Measurements from ENCODE around the gene VPS16. TPM values are rescaled to one million over a fixed set of nuclear protein-coding genes. Genes with fewer than 3 reads are reported as not detected.

VPS16 gene
- total RNA-seq (2022; extraction: Qiagen RNA extraction; ENCODE audit: low read depth), result 25.5 to 35.6 TPM (median 35.2 TPM) in 5 replicates

GRCh38 chr20:2840138-2840966 is at the start of gene VPS16, which contains the start of gene PCED1A:
VPS16 (plus strand) TSS chr20:2840745; CDS start chr20:2840775, 30 bp downstream.
PCED1A (minus strand) TSS chr20:2840655; CDS start chr20:2839912, 743 bp downstream.

GRCh38 chr20:2800521-2801285 is 39.8 kb upstream of the VPS16 start, which contains the start of gene CPXM1:
CPXM1 (minus strand) TSS chr20:2800627; CDS start chr20:2800572, 55 bp downstream.

GRCh38 chr20:2814587-2815051 is 25.9 kb upstream of the VPS16 start, which contains the start of gene C20orf141:
C20orf141 (plus strand) TSS chr20:2814987; CDS start chr20:2815185, 198 bp downstream.

GRCh38 chr20:2816030-2816582 is 24.4 kb upstream of the VPS16 start, which contains the start of gene TMEM239:
TMEM239 (plus strand) TSS chr20:2816364; CDS start chr20:2816555, 191 bp downstream.

GRCh38 chr20:2873010-2873746 is 32.6 kb downstream of the VPS16 start, which contains the start of gene PTPRA:
PTPRA (plus strand) TSS chr20:2873481; CDS start chr20:2964278, 90,797 bp downstream.

Other genes with a start within 250 kb of the VPS16 start
- 599 to 673 TPM (median 643 TPM) in 5 replicates for gene NOP56, start 188.1 kb upstream of the VPS16 start, total RNA-seq (2022; extraction: Qiagen RNA extraction; ENCODE audit: low read depth)
- gene IDH3B, start 176.5 kb upstream of the VPS16 start, total RNA-seq (2022; extraction: Qiagen RNA extraction; ENCODE audit: low read depth), result 121 to 136 TPM (median 134 TPM) in 5 replicates
- 1.8 to 3.5 TPM (median 2.6 TPM) in 5 replicates for gene EBF4, start 148.0 kb upstream of the VPS16 start, total RNA-seq (2022; extraction: Qiagen RNA extraction; ENCODE audit: low read depth)
- gene CPXM1, start 40.1 kb upstream of the VPS16 start, total RNA-seq (2022; extraction: Qiagen RNA extraction; ENCODE audit: low read depth), result not detected in 5 replicates
- gene C20orf141, start 25.8 kb upstream of the VPS16 start, total RNA-seq (2022; extraction: Qiagen RNA extraction; ENCODE audit: low read depth), result 0.23 to 0.62 TPM (median 0.49 TPM) in 4 of 5 replicates, not detected in the other
- not detected in 5 replicates for gene TMEM239, start 24.4 kb upstream of the VPS16 start, total RNA-seq (2022; extraction: Qiagen RNA extraction; ENCODE audit: low read depth)
- gene PCED1A, start 90 bp upstream of the VPS16 start, total RNA-seq (2022; extraction: Qiagen RNA extraction; ENCODE audit: low read depth), result 20.9 to 30.2 TPM (median 28.9 TPM) in 5 replicates
- gene PTPRA, start 32.7 kb downstream of the VPS16 start, total RNA-seq (2022; extraction: Qiagen RNA extraction; ENCODE audit: low read depth), result 31.2 to 39.3 TPM (median 38.3 TPM) in 5 replicates
- gene GNRH2, start 202.9 kb downstream of the VPS16 start, total RNA-seq (2022; extraction: Qiagen RNA extraction; ENCODE audit: low read depth), result 0.25 to 0.26 TPM in 2 of 5 replicates, not detected in the others
- 103 to 162 TPM (median 144 TPM) in 5 replicates for gene MRPS26, start 205.3 kb downstream of the VPS16 start, total RNA-seq (2022; extraction: Qiagen RNA extraction; ENCODE audit: low read depth)
- gene OXT, start 230.9 kb downstream of the VPS16 start, total RNA-seq (2022; extraction: Qiagen RNA extraction; ENCODE audit: low read depth), result not detected in 5 replicates
- gene AVP, start 244.0 kb downstream of the VPS16 start, total RNA-seq (2022; extraction: Qiagen RNA extraction; ENCODE audit: low read depth), result not detected in 5 replicates

Data from A549 treated with DMSO at 1 μM for 4 hours (cell line).